NK-92 treated with Interleukin-12 subunit alpha and Interleukin-12 subunit beta, amount 100 ng/mL, for 24 hours (cell line): Measurements from ENCODE around the gene THRAP3.
A peak's percentile ranks its signal among the peaks of the same experiment; 100 is the strongest.
"Not testable (repeated sequence)": the region's sequence is repeated elsewhere in the genome, so short reads cannot be mapped to it uniquely, and the experiment has no call there.

Experiments
- DNase-seq: peaks from one replicate; lab custom pipeline; 2025; lab: John Stamatoyannopoulos, UW

The THRAP3 gene

DNA sequence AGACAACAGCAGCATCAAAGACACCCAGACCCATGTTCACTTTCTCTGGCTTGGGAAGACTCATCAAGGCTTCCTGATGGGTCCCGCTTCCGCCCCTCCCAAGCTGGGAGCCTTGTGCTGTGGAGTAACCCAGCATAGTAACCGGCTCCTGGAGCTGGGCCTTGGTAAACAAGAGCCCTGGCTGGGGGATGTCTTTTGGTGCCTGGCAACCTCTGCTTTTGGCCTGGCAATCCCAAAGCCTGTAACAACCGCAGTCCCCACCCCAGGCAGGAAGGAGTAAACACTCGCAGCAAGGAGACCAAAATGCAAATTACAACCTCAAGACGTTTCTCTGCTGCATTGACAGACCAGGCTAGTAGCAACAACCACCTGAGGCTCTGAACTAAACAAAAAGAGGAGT, 16.9 kb upstream of the THRAP3 start:
- no peak for DNase-seq

DNA sequence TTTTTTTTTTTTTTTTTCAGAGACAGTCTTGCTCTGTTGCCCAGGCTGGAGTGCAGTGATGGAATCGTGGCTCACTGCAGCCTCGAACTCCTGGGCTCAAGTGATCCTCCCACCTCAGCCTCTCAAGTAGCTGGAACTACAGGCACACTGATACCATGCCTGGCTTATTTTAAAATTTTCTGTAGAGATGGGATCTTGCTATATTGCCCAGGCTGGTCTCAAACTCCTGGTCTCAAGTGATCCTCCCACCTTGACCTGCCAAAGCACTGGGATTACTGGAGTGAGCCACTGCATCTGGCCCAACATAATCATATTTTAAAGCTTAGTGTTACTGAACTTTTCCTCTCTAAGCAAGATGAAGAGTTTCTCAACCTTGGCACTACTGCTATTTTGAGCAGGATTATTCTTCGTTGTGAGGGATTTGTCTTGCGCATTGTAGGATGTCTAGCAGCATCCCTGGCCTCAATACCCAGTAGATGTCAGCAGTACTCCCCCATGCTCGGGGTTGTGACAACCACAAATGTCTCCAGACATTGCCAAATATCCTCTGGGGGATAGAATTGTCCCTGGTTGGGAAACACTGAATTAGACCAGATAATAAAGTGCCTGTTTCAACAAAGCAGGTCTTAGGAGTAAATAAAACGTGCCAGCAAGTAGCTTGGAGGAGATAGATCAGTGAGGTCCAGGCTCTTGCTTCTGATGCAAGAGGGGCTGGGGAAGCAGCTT, 15.1 kb upstream of the THRAP3 start:
- no peak for DNase-seq

DNA sequence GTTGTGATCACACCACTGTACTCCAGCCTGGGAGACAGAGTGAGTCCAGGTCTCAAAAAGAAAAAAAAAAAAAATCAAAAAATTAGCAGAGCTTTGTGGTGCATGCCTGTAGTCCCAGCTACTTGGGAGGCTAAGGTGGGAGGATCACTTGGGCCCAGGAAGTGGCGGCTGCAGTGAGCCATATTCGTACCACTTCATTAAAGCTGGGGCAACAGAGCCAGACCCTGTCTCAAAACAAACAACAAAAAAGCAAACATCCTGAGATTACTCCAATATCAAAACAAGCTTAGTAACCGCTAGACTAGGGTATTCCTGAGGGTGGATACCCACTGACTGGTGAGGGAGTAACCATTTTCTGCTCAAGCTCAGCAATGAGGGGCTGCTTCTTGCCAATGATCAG, 12.9 kb upstream of the THRAP3 start:
- no peak for DNase-seq

DNA sequence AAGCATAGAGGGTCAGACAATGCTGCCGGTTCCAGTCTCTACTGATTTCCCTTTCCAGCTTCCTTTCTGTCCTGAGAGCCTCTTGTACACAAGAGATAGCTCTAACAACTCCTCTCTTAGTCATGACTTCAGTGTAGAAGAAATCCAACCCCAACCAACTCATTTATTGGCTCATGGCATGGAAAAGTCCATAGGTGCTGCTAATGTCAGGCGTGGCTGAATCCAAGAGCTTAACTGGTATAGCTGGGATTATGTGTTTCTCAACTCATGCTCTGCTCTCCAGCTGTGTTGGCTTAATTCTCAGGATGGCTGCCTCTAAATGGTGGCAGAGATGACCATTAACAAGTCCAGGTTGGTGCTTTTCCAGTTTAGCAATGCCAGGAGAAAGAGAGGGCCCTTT, 12.4 kb upstream of the THRAP3 start:
- DNase-seq: no peak

DNA sequence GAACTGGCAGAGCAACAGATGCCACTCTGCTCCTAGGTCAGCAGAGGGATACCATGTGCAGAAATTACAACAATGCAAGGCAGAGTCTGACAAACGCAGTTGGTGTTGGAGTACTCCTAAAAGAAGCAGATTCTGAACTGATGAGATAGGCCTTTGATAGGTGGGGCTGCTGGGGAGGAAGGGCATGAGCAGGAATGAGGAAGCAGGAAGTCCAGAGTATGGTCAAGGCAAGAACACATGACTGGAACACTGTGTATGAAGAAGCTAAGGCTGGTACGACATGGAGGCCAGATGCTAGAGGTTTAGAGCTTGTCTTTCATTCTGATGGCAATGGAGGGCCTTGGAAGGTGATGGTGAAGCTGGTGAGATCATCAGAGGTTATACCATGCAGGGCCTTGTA, 11.5 kb upstream of the THRAP3 start:
- no peak for DNase-seq

DNA sequence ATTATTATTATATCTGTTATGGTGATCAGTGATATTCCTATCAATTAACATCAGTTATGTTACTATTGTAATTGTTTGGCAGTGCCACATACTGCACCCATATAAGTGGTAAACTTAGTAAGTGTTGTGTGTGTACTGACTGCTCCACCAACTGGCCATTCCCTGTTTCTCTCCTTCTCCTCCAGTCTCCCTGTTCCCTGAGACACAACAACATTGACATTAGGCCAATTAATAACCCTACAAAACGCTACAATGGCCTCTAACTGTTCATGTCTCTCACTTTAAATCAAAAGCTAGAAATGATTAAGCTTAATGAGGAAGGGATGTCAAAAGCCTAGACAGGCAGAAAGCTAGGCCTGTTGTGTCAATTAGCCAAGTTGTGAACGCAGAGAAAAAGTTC, 6.6 kb upstream of the THRAP3 start:
- no peak for DNase-seq

DNA sequence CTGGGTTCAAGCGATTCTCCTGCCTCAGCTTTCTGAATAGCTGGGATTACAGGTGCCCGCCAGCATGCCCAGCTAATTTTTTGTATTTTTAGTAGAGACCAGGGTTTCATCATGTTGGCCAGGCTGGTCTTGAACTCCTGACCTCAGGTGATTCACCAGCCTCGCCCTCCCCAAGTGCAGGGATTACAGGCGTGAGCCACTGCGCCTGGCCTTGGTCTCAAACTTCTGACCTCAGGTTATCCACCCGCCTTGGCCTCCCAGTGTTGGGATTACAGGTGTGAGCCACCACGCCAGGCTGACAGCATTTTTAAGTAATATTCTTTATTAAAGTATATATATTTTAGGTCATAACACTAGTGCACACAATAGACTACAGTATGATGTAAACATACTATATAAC, 2.3 kb upstream of the THRAP3 start:
- not testable (repeated sequence) for DNase-seq

DNA sequence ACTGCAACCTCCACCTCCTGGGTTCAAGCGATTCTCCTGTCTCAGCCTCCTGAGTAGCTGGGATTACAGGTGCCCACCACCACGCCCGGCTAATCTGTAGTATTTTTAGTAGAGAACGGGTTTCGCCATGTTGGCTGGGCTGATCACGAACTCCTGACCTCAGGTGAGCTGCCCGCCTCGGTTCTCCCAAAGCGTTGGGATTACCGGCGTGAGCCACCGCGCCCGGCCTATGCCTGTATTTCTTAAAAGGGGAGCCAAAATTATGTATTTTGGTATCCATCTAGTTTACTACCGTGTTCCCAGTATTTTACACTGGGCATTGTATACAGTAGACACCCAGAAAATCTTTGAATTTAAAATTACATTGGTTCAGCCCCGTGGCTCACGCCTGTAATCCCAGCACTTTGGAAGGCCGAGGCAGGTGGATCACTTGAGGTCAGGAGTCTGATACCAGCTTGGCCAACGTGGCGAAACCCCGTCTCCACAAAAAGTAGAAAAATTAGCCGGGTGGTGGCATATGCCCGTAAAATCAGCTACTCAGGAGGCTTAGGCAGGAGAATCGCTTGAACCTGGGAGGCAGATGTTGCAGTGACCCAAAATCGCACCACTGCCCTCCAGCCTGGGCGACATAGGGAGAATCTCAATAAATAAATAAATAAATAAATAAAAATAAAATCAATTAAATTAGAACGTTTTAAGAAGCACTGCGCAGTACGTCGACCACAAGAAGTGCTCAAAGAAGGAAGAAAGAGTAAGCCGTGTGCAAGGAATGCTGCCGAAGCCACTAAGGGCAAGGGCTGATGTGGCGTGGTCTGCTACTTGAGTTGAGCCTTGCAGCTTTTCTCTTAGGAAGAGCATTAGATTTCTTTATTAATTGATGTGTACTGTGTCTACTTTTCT, 1.5 kb upstream of the THRAP3 start:
- DNase-seq: no peak

DNA sequence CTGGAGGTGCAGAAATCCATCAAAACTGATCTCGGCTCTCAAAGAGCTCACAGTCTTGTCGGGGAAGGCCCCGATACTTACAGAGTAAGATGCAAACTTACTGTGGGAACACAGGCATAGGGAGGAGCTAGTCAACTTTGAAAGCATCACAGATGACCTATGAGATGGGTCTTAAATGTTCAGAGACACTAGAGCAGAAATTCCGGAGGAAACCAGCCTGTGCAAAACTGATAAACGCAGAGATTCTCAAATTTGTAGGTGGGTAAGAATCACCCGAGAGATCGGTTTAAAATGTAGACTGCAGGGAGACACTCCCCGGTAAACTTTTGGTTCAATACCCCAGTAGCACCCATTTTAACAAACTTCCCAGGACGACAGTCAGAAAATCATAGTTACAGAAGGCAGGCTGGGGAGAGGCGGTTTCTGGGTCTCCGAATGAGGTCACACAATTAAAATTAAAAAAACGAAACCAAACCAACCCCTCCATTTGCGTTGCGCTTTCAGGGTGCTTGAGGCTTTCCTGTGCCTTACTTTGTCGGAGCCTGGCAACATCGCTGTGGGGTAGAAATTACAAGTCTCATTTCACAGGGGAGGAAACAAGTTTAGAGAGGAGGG, 755 bp upstream of the THRAP3 start:
- no peak for DNase-seq

DNA sequence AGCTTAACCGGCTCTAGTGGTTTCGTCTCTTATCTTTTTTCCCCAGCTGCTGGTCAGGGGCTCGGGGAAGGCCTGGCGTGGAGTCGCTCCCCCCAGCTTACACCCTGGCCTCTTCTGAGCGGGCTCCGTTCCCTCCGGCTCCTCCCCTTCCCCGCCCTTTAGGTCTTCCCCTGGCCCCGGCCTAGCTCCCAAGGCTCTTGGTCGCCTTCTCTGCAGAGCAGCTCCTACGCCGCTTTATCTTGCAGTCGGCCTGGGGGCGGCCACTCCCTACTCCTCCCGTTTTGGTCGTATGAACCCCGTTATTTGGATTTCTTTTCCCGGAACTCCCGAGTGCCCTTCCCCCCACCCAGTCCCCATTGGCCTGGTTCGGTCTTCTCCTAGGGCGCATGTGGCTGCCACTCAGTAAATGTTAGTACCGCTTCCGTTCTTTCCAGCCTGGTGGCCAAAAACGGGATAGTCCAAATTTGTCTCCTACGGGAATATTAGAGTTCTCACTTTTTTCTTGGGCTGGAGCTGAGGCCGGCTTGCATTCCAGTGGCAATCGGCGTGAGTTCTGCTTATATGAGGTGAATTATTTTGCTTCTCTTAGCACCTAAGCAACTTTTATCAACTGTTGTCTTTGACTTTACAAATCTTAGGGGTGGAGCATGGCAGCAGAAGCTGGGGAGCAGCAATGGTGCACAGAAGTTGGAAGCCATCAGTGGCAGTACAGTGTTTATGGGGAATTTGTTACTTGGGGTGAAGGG, 467 bp downstream of the THRAP3 start:
- peak; percentile 86 for DNase-seq

DNA sequence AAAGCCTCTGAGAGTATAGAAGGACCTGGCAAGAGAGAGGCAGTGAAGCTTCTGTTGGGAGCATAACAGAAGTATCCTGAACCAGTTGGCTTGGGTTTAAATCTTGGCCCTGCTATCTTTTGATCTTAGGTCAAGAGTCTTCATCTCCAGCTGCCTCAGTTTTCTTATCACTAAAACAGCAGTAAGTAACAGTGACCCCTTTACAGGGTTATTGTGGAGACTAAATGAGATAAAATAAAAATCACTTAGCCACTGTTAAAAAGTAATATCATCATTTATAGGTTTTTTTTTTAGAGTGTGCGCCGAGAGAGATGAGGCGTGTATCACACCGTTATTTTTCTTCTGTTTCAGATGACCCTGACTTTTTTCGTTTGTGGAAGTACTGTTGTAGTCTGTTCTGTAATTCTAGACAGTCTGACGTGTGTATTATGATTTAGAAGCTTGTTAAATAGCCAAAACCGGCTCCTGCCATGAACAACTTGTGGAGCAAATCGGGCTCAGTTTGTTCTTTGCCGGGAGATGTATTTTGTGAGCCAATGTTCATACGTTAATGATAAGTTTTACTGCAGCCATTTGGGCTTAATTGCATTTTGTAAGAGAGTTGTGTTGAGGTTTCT, 1.1 kb downstream of the THRAP3 start:
- no peak for DNase-seq

DNA sequence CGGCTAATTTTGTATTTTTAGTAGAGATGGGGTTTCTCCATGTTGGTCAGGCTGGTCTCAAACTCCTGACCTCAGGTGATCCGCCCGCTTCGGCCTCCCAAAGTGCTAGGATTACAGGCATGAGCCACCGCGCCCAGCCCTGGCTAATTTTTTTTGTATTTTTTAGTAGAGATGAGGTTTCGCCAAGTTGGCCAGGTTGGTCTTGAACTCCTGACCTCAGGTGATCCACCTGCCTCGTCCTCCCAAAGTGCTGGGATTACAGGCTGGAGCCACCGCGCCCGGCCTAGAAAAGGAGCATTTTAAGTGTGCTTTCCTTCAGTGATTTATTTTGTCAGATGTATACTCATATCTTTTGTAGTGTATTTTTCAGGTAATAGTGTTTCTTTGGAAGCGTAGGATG, 6.0 kb downstream of the THRAP3 start:
- not testable (repeated sequence) for DNase-seq

DNA sequence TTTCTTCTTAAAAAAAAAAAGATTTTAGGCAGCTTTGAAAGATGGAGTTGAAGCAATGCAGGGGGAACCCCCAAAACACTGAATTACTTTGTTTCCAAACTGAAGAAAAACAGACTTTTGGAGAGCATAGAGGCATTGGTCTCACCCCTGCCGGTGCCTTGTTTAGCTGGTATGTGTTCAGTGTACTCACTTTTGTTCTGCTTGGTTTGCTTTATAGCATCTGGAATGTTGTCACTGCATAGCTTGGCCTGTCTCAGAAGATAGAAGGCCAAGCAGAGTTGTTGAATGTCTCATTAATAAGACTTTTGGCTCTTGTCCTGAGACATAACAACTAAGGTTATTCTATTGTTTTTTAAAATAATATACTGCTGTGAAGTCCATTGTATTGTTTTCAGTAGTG, 6.9 kb downstream of the THRAP3 start:
- DNase-seq: no peak

DNA sequence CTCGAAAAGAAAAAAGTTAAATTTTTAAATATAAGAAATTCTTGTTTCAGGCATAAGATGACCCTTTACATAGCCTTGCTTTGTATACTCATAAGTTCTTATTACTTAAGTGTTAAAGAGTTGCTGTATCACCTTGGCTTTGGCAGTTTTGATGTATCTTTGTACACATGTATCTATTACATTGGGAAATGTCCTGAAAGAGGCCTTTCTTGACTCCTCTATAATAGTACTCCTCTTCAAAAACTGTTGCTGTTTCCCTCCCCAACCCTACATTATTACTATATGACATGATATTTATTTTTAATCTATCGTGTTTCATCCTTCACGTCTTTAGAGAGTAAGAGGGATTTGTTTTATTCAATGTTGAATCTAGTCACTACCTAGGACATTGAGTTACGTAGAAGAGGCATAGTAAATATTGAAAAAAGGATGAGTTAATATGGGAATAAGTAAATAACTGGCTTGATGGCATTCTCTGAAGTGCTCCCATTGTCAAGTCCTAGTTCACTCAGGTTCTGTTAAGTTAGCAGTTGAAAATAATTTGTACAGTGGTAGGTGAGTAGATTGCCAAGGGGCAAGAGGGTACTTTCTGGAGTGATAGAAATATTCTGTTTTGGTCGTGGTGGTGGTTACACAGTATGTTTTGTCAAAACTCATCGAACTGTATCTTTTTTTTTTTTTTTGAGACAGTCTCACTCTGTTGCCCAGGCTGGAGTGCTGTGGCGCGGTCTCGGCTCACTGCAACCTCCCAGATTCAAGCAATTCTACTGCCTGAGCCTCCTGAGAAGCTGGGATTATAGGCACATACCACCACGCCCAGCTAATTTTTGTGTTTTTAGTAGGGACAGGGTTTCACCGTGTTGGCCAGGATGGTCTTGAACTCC, 8.2 kb downstream of the THRAP3 start:
- DNase-seq: no peak

DNA sequence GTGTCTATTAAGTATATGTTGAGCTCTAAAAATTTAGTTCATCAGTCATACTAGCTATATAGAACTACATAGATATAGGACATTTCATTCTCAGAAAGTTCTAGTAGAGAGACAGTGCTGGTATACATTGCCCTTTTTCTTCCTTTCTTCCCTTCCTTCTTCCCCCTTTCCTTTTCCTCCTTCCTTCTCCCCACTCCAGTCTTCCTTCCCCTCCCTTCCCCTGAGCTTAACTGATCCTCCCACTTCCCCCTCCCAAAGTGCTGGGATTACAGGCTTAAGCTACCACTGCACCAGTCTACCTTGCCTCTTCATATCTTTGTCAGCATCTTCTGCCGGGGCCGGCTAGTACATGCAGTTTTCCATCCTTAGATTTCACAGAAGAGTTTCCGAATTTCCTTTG, 12.1 kb downstream of the THRAP3 start:
- no peak for DNase-seq

DNA sequence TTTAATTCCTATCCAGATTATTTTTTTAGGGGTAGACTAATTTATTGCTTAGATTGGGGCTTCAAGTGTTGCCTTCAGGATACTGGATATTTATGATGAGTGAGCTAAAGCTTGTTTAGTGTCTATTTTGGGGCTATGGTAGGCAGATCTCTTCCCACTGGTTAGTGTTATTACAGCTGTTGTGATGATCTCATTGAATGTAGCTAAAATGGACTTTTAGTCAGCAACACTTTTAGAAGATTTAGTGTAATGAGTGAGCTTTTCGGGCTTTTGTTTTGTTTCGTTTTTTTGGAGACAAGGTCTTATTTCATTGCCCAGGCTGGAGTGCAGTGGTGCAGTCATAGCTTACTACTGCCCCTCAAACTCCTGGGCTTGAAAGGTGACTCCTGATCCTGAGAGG, 14.2 kb downstream of the THRAP3 start:
- DNase-seq: no peak

DNA sequence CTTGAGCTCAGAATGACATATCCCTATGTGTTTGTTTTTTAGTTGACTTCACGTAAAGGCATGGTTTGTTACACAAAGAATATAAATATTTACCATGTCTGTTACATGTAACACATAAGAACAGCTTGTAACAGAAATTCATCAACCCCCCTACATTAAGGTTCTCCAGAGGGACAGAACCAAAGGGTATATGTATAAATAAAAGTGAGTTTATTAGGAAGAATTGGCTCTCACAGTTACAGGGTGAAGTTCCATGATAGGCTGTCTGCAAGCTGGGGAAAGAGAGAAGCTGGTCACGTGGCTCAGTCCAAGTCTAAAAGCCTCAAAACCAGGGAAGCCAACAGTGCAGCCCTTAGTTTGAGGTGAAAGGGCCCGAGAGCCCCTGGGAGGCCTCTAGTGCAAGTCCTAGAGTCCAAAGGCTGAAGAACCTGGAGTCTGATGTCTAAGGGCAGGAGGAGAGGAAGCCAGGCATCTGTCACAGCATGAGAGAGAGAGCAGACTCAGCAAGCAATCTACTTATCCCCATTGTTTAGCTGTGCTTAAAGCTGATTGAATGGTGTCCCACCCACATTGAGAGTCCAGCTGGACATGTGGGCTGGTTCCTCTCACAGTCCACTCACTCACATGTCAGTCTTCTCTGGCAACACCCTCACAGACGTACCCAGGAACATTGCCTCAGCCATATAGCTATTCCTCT, 15.8 kb downstream of the THRAP3 start:
- no peak for DNase-seq

DNA sequence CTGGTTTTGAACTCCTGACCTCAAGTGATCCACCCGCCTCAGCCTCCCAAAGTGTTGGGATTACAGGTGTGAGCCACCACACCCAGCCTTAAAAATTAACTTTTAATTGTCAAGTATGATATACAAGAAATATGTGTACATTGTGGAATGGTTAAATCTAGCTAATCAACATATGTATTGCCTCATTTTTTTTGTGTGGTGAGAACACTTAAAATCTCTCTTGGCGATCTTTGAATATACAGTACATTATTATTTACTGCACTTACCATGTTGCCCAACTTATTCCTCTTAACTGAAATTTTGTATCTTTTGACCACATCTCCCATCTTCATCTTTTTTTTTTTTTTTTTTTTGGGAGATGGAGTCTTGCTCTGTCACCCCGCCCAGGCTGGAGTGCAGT, 23.3 kb downstream of the THRAP3 start:
- no peak for DNase-seq

DNA sequence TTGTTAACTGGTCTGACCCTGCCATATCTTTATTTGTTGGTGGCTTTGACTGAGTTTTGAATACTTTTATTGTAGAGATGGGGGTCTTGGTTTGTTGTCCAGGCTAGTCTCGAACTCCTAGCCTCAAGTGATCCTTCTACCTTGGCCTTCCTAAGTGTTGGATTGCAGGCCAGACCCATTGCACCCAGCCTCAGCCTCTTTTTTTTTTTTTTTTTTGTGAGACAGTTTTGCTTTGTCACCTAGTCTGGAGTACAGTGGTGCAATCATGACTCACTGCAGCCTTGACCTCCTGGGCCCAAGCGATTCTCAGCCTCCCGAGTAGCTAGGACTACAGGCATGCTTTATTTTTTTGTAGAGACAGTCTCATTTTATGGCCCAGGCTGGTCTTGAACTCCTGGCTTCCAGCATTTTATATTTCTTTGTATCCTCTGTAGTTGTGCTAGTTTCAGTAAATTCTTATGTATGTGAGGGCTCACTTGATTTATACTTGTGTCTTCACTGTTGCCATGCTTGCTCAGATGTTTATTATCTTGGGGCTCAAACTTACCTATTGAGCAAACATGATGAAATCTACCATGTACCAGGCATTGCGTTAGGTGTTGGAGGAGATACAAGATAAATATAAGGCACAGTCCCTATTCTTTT, 24.1 kb downstream of the THRAP3 start:
- DNase-seq: peak; percentile 30
